PC-9 (cell line): ENCODE measurements around the gene AGBL4. TPM values are rescaled to one million over a fixed set of nuclear protein-coding genes. Genes with fewer than 3 reads are reported as not detected.

Source experiments
- BruUV-seq: library from RNA; stranded (reverse); fragments of 400-500 nt; replicated peaks from 2 replicates; lab custom pipeline; 2021; lab: Mats Ljungman, UMichigan
- CTCF ChIA-PET: fragments of 300-600 bp; sonication (Branson Sonifier 250); formaldehyde crosslinking; loops from one replicate; lab custom pipeline; 2022; ENCODE audit warnings: antibody characterized with exemption; lab: Charles Lee
- POLR2A ChIA-PET: fragments of 300-600 bp; sonication (Branson Sonifier 250); formaldehyde crosslinking; loops from one replicate; lab custom pipeline; 2022; ENCODE audit warnings: antibody characterized with exemption; ENCODE audit not compliant: unreplicated experiment; lab: Charles Lee
- DNase-seq, 2 experiments: peaks; one replicate each; pipeline versions ENCODE4 v3.0.0 to v3.0.0-alpha.2; 2015 to 2022; ENCODE audit warnings: mixed read lengths in 1 of 2
- H2AFZ ChIP-seq: fragments of 200-600 bp; sonication (generic); 2 replicates; pipeline ENCODE4 v1.8.1; 2017; ENCODE audit warnings: antibody characterized with exemption
- H3F3A ChIP-seq: fragments of 200-600 bp; sonication (generic); 2 replicates; pipeline ENCODE4 v1.8.1; 2017; ENCODE audit warnings: antibody characterized with exemption, mild to moderate bottlenecking, low read depth; ENCODE audit not compliant: insufficient read depth
- H3K27ac ChIP-seq: fragments of 200-600 bp; sonication (generic); 2 replicates; pipeline ENCODE4 v1.6.1; 2016; ENCODE audit warnings: mixed run types
- H3K27me3 ChIP-seq: fragments of 200-600 bp; sonication (generic); 2 replicates; pipeline ENCODE4 v1.6.1; 2016; ENCODE audit warnings: low read depth, mixed run types; ENCODE audit not compliant: insufficient read depth
- H3K36me3 ChIP-seq: fragments of 200-600 bp; sonication (generic); 2 replicates; pipeline ENCODE4 v1.6.1; 2016; ENCODE audit warnings: low read depth, mixed run types
- H3K4me1 ChIP-seq: fragments of 200-600 bp; sonication (generic); replicated peaks from 2 replicates; pipeline ENCODE4 v1.6.1; 2016; ENCODE audit warnings: mixed run types; ENCODE audit not compliant: insufficient read depth
- H3K4me2 ChIP-seq: fragments of 200-600 bp; sonication (generic); 2 replicates; pipeline ENCODE4 v1.6.1; 2017; ENCODE audit warnings: mixed run types
- H3K4me3 ChIP-seq: fragments of 200-600 bp; sonication (generic); 2 replicates; pipeline ENCODE4 v1.6.1; 2016; ENCODE audit warnings: mixed run types
- H3K79me2 ChIP-seq: fragments of 200-600 bp; sonication (generic); 2 replicates; pipeline ENCODE4 v1.6.1; 2017; ENCODE audit warnings: low read depth, mixed run types
- H3K9me2 ChIP-seq: fragments of 200-600 bp; sonication (generic); 2 replicates; pipeline ENCODE4 v1.8.1; 2017; ENCODE audit warnings: mild to moderate bottlenecking; ENCODE audit not compliant: insufficient read depth
- H3K9me3 ChIP-seq: fragments of 200-600 bp; sonication (generic); 2 replicates; pipeline ENCODE4 v1.8.1; 2016; ENCODE audit warnings: low read depth; ENCODE audit not compliant: insufficient read depth
- H4K20me1 ChIP-seq: fragments of 200-600 bp; sonication (generic); 2 replicates; pipeline ENCODE4 v1.8.1; 2017; ENCODE audit not compliant: insufficient read depth
- CTCF ChIP-seq: fragments of 200-600 bp; sonication (generic); conservative IDR thresholded peaks from 2 replicates; pipeline ENCODE4 v1.6.1; 2017; ENCODE audit warnings: mixed run types, antibody characterized with exemption, mild to moderate bottlenecking, moderate library complexity
- EZH2 ChIP-seq: fragments of 200-600 bp; sonication (generic); IDR thresholded peaks from 2 replicates; pipeline ENCODE4 v1.8.0; 2017; ENCODE audit warnings: antibody characterized with exemption, low read depth
- intact Hi-C: fragments of 100-400 bp; cut with micrococcal nuclease; formaldehyde crosslinking; loops from one replicate; pipeline ENCODE4 v1.10.0; 2022; ENCODE audit not compliant: unreplicated experiment
- total RNA-seq: library from RNA; stranded (reverse); gene quantifications from 2 replicates; pipeline ENCODE4 v1.2.3, GENCODE V29; 2021

AGBL4 gene
- total RNA-seq, 1 experiment from 2014 or later: not detected

GRCh38 chr1:50038237-50038809 lies 14.6 kb upstream of the AGBL4 start:
- Histone ChIP-seq H3K4me3 (no peak overlapping the region), H3K27me3 (0 out of 2 replicates have a peak, but pooled peaks cover 12% of the 10 kb centered on the region), H3K9me2 (no peaks in the 10 kb centered on the region), H3K79me2 (no peaks in the 10 kb centered on the region), H2AFZ (0 out of 2 replicates have a peak overlapping the region, but pooled peaks have one; percentile 31), H3K9me3 (no peaks in the 10 kb centered on the region), H3K27ac (no peak overlapping the region), H3K4me2 (no peak overlapping the region), H3K36me3 (no peaks in the 10 kb centered on the region), H4K20me1 (no peaks in the 10 kb centered on the region), H3K4me1 (no peaks in the 10 kb centered on the region), H3F3A (no peaks in the 10 kb centered on the region)
- DNase-seq: no peak
- TF ChIP-seq EZH2 (no peak), CTCF (no peak)
- no TSS peak for BruUV-seq
- ChIA-PET CTCF (no interaction called here), POLR2A (no interaction called here)
- intact Hi-C loops: no loop called here

GRCh38 chr1:50027794-50028193 lies 4.0 kb upstream of the AGBL4 start:
- POLR2A ChIA-PET: no interaction called here
- intact Hi-C loops: no loop called here
- BruUV-seq: no TSS peak

DNA sequence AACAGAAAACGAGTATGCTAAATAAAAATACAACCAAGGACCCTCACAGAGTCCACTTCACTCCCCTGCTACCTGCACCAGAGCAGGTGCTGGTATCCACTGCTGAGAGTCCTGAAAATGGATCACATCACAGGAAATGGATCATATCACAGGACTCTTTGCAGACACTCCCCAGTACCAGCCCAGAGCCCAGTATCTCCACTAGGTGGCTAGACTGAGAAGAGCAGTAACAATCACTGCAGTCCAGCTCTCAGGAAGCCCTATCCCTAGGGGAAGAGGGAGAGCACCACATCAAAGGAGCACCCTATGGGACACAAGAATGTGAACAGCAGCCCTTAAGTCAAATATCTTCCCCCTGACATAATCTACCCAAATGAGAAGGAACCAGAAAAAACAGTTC lies 28.0 kb downstream of the AGBL4 start:
- TF ChIP-seq CTCF: no peak; the same call in 1 of the 2 replicates
- TF ChIP-seq EZH2: no peak
- POLR2A ChIA-PET: no interaction called here
- Histone ChIP-seq H3K4me1 (no peaks in the 10 kb centered on the region), H3K4me2 (no peak overlapping the region), H3K9me3 (no peaks in the 10 kb centered on the region), H3K36me3 (no peaks in the 10 kb centered on the region), H4K20me1 (no peaks in the 10 kb centered on the region), H3F3A (no peaks in the 10 kb centered on the region), H3K79me2 (no peaks in the 10 kb centered on the region), H3K27me3 (no peaks in the 10 kb centered on the region), H3K27ac (no peak overlapping the region), H3K9me2 (no peaks in the 10 kb centered on the region), H3K4me3 (no peak overlapping the region), H2AFZ (no peak overlapping the region)
- DNase-seq: no peak
- CTCF ChIA-PET: no interaction called here
- BruUV-seq: no TSS peak
- intact Hi-C loops: no loop called here

More at GRCh38 chr1:50027794-50028193, 4.0 kb upstream of the AGBL4 start:
- Histone ChIP-seq H3K9me3 (no peaks in the 10 kb centered on the region), H3K4me2 (no peak overlapping the region), H3F3A (no peaks in the 10 kb centered on the region), H3K27me3 (no peaks in the 10 kb centered on the region), H4K20me1 (no peaks in the 10 kb centered on the region), H3K36me3 (no peaks in the 10 kb centered on the region), H3K9me2 (no peaks in the 10 kb centered on the region; the same call in 1 of the 2 replicates), H3K4me1 (no peaks in the 10 kb centered on the region), H3K4me3 (no peak overlapping the region), H2AFZ (no peak overlapping the region), H3K27ac (no peak overlapping the region), H3K79me2 (no peaks in the 10 kb centered on the region)
- no peak for TF ChIP-seq EZH2
- no peak for TF ChIP-seq CTCF
- DNase-seq: no peak
- CTCF ChIA-PET: no interaction called here
